HG03565 (cell line): ENCODE measurements around the gene C4B.
"Not testable (repeated sequence)": the region's sequence is repeated elsewhere in the genome, so short reads cannot be mapped to it uniquely, and the experiment has no call there.

ENCODE experiments used
- ATAC-seq: cut with Tn5 transposase; IDR thresholded peaks from one replicate; pipeline ENCODE4 v1.9.1; 2021; ENCODE audit warnings: mild to moderate bottlenecking, moderate library complexity; ENCODE audit not compliant: unreplicated experiment

Gene C4B

DNA sequence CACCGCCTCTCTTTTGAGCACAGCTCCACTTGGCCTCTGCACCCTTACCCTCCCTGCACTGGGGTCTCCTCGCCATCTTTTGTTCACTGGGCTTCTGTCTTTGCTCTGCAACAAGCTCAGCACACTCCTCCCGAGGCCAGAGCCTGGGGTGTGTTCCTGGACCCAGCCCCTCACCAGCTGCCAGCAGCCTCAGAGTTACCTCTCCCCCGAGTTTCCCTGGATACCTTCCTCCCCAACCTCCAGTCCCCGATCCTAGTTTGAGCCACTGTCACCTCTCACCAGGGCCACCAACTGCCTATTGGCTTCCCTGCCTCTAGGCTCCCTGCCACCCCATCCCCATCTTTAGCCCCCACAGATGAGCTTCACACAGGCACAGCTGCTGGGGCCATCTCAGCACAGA is 36.0 kb downstream of the C4B start:
- no peak for ATAC-seq

DNA sequence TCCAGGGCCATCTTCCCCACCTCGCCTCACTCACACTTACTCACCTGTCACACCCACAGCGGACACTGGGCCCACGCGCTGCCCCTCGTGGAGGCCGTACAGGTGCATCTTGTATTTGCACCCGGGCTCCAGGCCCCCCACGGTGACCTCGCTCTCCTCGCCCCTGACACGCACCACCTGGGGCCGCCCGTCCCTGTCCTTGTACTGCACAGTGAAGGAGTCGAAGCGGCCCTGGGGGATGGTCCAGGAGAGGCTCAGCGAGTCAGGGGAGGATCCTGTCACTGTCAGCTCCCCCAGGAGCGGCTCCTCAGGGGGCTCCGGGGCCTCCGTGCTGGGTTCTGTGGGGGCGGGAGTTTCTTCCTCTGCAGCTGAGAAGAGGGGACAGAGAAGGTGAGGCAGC is 38.0 kb downstream of the C4B start:
- ATAC-seq, result not testable (repeated sequence)

DNA sequence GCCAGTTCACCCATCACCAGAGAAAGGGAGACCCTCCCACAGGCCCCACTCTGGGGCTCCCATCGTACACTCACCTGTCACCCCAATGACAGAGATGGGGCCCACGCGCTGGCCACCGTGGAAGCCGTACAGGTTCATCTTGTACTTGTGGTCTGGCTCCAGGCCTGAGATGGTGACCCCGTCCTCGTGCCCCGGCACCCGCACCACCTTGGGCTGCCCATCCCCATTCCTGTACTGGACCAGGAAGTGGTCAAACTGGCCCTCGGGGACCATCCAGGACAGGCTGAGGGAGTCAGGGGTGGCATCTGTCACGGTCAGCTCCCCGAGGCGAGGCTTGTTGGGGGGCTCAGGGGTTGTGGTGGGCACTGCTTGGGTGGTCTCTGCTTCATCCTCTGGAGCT is 38.7 kb downstream of the C4B start:
- ATAC-seq, result not testable (repeated sequence)

DNA sequence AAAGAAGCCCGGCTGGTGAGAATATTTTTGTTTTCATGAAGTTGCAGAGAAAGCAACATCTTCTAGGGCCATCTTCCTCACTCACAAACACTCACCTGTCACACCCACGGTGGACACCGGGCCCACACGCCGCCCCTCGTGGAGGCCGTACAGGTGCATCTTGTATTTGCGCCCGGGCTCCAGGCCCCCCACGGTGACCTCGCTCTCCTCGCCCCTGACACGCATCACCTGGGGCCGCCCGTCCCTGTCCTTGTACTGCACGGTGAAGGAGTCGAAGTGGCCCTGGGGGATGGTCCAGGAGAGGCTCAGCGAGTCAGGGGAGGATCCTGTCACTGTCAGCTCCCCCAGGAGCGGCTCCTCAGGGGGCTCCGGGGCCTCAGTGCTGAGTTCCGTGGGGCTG is 41.2 kb downstream of the C4B start:
- ATAC-seq, result not testable (repeated sequence)

DNA sequence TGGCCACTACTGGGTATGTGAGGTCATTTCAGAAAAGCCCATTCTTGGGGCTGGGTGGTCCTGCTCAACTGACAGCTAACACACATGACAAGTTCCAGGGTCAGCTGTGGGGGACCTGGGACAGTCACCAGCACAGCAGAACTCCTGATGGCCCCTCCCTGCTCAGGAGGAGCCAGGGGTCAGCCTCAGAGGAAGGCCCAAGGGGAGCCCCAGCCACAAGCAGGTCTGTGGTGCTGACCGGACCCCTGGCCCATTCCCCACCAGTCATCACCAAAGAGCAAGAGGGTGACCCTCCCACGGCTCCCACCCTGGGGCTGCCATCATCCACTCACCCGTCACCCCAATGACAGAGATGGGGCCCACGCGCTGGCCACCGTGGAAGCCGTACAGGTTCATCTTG is 41.7 kb downstream of the C4B start:
- ATAC-seq, result no peak

DNA sequence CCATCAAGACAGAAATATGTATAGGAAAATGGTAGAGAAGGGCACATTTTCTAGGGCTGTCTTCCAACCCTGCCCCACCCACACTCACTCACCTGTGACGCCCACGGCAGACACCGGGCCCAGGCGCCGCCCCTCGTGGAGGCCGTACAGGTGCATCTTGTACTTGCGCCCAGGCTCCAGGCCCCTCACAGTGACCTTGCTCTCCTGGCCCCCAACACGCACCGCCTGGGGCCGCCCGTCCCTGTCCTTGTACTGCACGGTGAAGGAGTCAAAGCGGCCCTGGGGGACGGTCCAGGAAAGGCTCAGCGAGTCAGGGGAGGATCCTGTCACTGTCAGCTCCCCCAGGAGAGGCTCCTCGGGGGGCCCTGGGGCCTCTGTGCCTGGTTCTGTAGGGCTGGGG is 43.4 kb downstream of the C4B start:
- ATAC-seq, result no peak

DNA sequence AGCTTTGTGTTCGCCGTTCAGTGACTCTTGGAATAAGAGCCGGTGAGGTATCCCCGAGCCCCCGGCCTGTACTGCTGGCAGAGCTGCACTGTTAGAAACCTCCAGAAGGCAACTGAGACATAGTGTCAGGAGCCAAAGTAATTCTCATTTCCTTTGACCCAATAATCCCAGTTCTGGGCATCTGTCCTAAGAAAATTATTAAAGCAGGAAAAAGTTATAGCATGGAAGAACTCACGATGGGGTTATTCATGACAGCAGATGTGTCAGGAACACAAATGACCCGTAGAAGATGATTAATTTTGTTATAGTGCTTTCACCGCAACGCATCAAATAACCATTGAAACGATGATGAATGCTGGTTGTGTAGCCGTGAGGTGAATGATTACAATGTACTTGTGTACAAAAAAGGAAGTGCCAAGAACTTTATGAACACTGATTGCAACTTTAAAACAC is 43.9 kb downstream of the C4B start:
- ATAC-seq, result no peak

DNA sequence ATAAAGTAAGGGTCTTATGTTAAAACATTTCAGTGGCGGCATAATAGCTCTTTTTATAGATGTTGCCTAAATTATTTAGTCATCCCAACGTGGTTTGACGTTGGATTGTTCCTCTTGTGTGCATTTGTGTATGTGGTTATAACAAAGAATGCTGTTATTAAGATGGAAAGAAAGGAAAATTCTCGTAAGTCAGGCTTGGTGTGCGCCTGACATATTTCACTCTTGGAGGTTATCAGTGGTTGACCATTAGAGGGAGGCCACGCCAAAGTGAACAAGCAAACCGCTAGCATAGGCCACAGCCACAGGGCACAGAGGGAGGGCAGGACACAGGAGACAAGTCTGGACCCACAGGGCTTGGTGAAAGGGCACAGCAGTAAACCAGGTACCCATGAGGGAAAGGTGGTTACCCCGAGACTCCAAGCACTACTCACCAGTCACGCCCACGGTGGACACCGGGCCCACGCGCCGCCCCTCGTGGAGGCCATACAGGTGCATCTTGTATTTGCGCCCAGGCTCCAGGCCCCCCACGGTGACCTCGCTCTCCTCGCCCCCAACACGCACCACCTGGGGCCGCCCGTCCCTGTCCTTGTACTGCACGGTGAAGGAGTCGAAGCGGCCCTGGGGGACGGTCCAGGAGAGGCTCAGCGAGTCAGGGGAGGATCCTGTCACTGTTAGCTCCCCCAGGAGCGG is 46.5 kb downstream of the C4B start:
- no peak for ATAC-seq

DNA sequence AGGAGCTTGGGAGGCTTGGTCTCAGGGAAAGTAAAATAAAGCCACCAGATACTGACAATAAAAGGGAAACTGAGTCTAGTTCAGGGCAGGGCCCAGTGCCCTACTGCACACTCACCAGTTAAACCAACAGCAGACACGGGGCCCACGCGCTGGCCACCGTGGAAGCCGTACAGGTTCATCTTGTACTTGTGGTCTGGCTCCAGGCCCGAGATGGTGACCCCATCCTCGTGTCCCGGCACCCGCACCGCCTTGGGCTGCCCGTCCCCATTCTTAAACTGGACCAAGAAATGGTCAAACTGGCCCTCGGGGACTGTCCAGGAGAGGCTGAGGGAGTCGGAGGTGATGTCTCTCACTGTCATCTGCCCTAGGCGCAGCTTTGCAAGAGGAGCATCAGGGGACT is 50.1 kb downstream of the C4B start:
- no peak for ATAC-seq

DNA sequence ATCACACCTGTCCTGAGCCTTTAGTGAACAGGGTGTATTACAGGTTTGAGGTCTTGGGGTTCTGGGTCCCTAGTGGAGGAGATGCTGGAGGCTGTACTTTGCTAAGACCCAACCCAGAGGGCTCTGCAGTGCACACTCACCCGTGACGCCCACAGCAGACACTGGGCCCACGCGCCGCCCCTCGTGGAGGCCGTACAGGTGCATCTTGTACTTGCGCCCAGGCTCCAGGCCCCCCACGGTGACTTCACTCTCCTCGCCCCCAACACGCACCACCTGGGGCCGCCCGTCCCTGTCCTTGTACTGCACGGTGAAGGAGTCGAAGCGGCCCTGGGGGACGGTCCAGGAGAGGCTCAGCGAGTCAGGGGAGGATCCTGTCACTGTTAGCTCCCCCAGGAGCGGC is 52.9 kb downstream of the C4B start:
- ATAC-seq, result not testable (repeated sequence)

DNA sequence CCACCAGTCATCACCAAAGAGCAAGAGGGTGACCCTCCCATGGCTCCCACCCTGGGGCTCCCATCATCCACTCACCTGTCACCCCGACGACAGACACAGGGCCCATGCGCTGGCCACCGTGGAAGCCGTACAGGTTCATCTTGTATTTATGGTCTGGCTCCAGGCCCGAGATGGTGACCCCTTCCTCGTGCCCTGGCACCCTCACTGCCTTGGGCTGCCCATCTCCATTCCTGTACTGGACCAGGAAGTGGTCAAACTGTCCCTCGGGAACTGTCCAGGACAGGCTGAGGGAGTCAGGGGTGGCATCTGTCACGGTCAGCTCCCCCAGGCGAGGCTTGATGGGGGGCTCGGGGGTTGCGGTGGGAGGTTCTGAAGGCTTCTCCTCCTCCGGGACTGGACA is 53.7 kb downstream of the C4B start:
- ATAC-seq, result not testable (repeated sequence)

DNA sequence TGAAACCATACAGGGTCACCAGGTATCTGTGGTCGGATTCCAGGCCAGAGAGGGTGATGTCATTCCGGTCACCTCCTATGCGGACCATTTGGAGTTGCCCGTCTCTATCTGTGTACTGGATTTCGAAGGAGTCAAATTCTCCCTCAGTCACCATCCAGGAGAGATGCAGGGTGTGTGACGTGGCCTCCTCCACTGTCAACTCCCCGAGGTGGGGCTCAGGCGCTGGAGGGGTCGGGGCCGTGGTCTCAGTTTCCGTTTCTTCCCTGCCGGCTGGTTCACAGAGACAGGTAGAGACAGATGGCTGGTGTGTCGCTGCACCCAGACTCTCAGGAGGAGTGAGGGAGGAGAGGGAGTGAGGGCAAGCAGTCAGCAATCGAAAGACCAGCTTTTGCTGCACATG is 54.3 kb downstream of the C4B start:
- ATAC-seq, result no peak

DNA sequence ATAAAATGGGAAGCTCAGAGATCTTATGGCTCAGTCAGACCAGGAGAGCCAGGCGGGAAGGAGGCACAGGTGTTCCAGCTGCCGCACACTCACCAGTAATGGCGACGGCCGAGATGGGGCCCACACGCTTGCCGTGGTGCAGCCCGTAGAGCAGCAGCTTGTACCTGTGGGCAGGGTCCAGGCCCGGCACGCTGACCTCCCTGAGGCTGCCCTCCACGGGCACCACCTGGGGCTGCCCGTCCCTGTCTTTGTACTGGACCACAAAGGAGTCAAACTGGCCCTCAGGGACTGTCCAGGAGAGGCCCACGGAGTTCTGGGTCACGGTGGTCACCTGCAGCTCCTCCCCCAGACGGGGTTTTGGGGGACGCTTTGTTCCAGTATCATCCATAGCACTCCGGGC is 54.9 kb downstream of the C4B start:
- ATAC-seq, result no peak

DNA sequence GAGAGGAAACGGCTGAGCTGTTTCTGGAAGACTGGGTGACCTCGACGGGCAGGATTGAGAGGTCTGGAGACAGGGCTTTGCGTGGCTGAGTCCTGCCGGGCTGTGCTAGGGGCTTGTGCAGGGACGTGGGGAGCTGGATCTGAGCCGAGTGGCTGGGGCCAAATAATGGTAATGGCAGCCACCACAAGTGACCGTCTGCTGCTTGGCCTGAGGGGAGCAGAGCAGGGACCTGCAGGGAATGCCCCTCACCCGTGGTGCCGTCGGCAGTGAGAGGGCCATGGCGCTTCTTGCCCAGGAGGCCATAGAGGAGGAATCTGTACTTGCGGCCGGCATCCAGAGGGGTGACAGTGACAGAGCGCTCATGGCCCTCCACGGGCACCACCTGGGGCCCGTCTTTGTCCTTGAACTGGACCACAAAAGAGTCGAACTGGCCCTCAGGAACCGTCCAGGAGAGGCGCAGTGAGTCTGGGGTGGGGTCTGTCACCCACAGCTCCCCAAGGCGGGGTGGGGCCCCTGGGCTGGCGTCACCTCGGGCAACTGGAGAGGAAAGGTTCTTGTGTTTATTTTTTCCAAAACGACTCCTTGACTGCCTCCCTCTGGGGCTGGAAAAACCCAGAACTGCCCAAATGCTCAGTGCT is 55.4 kb downstream of the C4B start:
- no peak for ATAC-seq

DNA sequence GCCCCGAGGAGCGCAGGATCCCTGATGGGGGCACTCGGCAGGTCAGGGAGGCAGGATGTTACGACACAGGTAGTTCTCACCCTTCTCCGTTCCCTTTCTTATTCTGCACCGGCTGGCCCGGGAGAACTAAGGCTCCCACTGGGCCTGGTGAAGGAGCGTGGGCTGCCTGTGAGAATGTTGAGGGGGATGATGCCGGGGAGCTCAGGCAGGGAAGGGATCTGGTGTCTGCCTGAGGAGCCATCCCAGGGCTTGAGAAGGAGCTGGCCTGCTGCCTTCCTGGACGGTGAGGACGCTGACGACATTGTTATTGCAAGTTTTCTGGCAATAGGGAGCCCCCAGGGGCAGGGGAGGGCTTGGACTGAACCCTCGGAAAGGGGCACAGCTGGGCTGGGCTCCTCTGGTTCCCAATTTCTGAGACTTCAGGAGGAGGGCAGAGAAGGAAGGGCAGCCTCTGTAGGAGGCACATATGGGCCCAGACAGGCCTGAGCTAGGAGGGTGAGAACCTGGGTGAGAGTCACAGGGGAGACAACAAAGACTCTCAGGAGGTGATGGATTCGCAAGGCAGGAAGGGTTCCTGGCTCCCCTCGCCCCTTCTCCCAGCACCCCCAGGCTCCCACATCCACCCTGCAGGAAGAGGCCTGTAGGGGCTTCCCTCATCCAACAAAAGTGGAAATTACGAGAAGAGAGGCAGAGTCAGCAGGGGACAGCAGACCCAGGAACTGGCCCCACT is 56.4 kb downstream of the C4B start:
- no peak for ATAC-seq

DNA sequence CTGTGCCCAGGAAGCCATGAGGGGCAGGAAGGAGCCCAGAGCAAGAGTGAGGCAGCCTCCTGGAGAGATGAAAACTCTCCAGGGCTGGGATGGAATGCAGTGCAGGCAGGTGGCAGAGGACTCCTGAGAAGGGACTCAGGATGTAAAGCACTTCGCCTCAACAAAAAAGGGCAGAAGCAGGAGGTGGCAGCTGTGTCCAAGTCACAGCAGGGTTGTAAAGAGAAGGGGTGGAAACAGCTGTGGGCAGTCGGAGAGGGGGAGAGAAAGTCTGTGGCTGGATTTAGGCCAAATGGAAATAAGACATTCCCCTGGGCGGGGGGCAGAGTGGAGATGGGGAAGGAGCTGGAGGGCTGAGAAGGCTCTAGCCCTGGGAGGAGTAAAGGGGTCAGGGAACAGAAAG is 58.5 kb downstream of the C4B start:
- no peak for ATAC-seq

DNA sequence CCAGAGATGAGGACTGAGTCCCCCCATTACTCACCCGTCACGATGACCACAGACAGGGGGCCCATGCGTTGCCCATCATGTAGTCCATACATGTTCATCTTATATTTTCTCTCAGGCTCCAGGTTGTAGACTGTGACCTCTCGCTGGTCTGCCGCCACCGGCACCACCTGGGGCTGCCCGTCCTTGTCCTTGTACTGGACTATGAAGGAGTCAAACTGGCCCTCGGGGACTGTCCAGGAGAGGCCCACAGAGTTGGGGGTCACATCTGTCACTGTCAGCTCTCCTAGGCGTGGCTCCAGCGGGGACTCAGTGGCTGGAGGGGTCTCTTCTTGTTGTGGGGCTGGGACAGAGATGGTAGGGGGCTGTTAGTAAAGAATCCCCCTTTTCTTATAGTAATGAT is 59.0 kb downstream of the C4B start:
- ATAC-seq, result no peak

DNA sequence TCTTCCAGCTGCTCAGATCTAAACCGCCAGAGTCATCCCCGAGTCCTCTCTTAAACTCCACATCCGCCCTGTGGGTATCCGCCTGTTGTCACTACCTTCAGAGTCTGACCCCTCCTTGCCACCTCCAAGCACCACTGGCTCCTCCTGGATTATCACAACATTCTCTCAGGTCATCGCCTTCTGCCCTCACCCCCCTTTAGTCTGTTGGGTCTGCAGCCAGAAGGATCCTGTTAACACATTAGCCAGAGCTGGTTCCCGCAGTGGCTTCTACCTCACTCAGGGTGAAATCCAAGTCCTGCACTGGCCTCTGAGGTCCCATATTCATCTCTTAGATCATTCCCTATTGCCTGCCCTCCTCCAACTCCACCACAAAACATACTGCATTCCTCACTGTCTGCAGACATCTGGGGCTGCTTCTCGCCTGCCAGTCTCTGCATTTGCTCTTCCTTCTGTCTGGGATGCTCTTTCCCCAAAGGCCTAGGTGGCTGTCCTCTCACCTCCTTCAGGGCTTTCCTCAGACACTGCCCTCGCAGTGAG is 60.5 kb downstream of the C4B start:
- no peak for ATAC-seq

DNA sequence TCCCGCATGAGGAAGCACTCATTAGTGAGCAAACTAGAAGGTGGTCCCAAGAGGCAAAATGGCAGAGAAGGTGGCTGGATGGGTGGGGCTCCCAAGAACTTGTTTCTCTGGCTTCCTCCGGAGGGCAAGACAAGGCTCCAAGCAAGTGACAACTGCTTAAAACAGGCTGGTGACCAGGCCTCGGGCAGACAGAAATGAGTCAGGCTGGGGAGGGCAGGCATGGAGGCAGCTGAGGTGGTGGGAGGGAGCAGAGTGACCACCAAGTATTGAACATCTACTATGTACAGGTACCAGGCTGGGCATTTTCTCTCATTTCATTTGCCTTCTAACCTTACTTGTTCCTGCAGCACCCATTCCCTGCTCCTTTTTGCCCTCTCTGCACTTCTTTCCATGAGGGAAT is 61.2 kb downstream of the C4B start:
- no peak for ATAC-seq

DNA sequence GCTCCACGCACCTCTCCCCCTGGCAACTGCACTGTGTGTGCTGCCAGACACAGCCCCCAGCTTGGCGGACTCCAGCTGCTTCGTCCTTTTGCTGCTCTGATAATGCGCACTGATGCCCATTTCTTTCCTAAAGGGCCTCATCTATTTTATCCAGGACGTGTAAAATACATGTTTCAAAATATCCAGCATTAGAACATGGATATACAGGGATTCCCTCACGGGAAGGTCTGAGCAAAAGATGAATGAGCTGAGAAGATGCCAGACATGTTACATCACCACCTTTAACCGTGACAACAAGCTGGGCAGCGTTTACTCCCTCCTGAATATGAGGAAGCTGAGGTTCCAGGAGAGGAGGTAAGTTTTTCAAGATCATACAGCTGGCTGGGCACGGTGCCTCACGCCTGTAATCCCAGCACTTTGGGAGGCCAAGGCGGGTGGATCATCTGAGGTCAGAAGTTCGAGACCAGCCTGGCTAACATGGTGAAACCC is 61.8 kb downstream of the C4B start:
- no peak for ATAC-seq

DNA sequence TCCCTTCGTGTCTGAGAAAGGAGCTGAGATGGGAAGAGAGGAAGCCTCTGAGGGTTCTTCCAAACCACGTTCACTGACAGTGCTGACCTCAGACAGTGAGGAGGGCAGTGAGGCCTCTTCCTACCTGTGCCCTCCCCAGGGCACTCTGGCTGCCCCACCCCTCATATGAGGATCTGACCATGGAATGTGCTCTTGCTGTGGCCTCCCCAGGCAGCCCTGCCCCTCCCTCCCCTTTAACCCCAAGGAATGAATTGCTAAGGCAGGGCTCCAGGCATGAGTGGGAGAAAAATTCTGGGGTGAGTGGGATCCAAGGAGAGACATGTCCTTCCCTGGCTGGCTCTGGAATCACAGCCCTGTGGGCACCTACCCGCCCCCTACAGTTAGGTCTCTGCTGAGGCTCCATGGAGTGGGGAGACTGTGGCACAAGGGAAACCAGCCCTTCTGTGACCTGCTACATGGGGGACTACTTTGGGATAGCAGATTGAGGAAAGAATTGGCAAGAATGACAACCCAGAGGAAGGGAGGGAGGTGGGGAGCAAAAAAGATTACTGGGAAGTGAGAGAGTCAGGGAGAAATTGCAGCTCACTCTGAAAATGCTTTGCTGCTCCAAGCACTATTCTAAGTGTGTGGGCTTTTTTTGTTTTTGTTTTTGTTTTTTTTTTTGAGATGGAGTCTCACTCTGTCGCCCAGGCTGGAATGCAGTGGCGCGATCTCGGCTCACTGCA is 65.1 kb downstream of the C4B start:
- no peak for ATAC-seq
